NCI-H748 (cell line): ENCODE results near the gene APOBEC2.

Experiments used
- DNase-seq: peaks from one replicate; lab custom pipeline; 2025; ENCODE audit not compliant: unreplicated experiment; lab: John Stamatoyannopoulos, UW

The APOBEC2 gene

GRCh38 chr6:41037107-41037900 lies 15.7 kb upstream of the APOBEC2 start:
- no peak for DNase-seq

- no peak for DNase-seq
Measured at GRCh38 chr6:41038205-41038604, 14.8 kb upstream of the APOBEC2 start.

- peak; percentile 55 for DNase-seq
Measured at GRCh38 chr6:41039060-41039998, 13.7 kb upstream of the APOBEC2 start, which contains the start of gene UNC5CL. UNC5CL (minus strand) TSS chr6:41039221; CDS start chr6:41035074, 4,147 bp downstream.

GRCh38 chr6:41040101-41040939 lies 12.7 kb upstream of the APOBEC2 start:
- no peak for DNase-seq

GRCh38 chr6:41040940-41041536 lies 12.0 kb upstream of the APOBEC2 start:
- DNase-seq, result peak; percentile 17

GRCh38 chr6:41042226-41043055 lies 10.6 kb upstream of the APOBEC2 start, which contains the start of gene TSPO2:
TSPO2 (plus strand) TSS chr6:41042467; CDS start chr6:41042986, 519 bp downstream.
- no peak for DNase-seq

GRCh38 chr6:41043151-41043550 lies 9.9 kb upstream of the APOBEC2 start:
- DNase-seq, result no peak

- no peak for DNase-seq
Measured at GRCh38 chr6:41045664-41046063, 7.3 kb upstream of the APOBEC2 start.

GRCh38 chr6:41046084-41046483 lies 6.9 kb upstream of the APOBEC2 start:
- DNase-seq, result no peak

GRCh38 chr6:41047306-41047705 lies 5.7 kb upstream of the APOBEC2 start:
- DNase-seq, result no peak

GRCh38 chr6:41047745-41048732 lies 5.0 kb upstream of the APOBEC2 start:
- no peak for DNase-seq

- DNase-seq, result no peak
Measured at GRCh38 chr6:41049521-41049920, 3.5 kb upstream of the APOBEC2 start.

- DNase-seq, result no peak
Measured at GRCh38 chr6:41049955-41050354, 3.0 kb upstream of the APOBEC2 start.

- no peak for DNase-seq
Measured at GRCh38 chr6:41050536-41050935, 2.5 kb upstream of the APOBEC2 start.

GRCh38 chr6:41051873-41052272 lies 1.1 kb upstream of the APOBEC2 start:
- no peak for DNase-seq

GRCh38 chr6:41054511-41054910 lies 1.5 kb downstream of the APOBEC2 start:
- DNase-seq, result no peak

GRCh38 chr6:41055149-41055548 lies 2.1 kb downstream of the APOBEC2 start:
- peak; percentile 29 for DNase-seq

GRCh38 chr6:41056768-41057490 lies 3.9 kb downstream of the APOBEC2 start:
- DNase-seq, result no peak
